T-helper 1 cell treated with Interleukin-12 subunit alpha and Interleukin-12 subunit beta and Interleukin-4 antibody, amounts not matched to agents 30 ng/mL and 1 ng/mL, for 36 hours (primary cell): Measurements from ENCODE around the gene MYLK. TPM values are rescaled to one million over a fixed set of nuclear protein-coding genes. Genes with fewer than 3 reads are reported as not detected.

ENCODE experiments used
- intact Hi-C: fragments of 100-400 bp; cut with micrococcal nuclease; formaldehyde crosslinking; loops from one replicate; pipeline ENCODE4 v1.15.1; 2024
- total RNA-seq: library from RNA; stranded (reverse); gene quantifications from 2 replicates; pipeline ENCODE4 v1.2.3, GENCODE V29; 2022

The MYLK gene
- total RNA-seq, 1 donor from 2014 or later: 0.25 TPM

DNA sequence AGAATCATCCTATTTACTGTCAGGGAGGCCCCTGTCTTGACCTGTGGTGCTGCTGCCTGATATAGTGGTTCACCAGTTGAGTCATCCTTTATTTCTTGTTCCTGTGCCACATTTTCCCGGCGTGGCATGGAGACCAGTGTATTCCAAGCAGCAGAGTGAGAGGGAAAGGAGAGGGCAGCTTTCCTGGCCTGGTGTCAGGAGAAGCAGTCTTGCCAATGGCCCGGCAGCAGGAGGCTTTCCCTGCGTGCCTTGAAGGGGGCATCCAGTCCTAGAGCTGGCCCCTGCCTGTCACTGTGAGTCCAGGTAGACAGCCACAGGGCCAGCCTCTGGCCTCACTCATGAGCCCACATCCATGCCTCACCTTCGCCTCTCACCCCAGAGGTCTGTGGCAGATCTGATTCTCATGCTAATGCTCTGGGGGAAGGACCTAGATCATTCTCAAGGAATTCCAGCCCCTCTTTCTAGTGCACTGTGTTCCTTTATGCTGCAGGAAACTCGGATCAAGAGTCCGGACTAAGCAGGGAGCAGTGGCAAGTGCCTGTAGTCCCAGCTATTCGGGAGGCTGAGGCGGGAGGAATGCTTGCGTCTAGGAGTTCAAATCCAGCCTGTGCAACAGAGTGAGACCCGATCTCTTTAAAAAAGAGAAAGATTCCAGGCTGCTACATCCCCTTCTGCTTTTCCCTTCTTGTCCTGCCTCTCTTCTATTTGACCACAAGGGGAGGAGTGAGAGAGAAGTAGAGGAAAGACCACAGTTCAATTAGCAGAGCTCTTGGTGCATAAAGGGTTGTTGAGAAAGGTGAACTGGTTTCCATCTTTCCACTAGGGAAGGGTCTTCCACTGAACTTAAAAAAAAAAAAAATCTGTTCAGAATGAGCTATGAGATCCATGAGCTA lies 232.4 kb downstream of the MYLK start:
- intact Hi-C loops: no loop called here

DNA sequence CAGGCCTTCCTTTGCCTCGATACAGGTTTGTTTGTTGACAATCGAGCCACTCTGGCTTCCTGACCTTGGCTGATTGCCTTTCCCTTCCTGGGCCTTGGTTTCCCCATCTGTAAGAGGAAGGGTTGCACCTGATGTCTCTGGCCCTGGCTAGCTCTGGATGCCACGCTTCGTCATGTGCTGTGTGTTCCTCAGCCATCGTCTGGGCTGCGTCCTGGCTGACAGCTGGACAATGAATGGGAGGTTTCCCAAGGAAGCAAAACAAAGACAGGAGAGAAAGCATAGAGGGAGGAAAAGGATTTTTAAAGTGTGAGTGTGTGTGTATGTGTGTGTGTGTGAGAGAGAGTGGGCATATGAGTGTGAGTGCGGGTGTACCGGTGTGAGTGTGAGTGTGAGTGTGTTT lies 234.0 kb downstream of the MYLK start:
- intact Hi-C loops: no loop called here

DNA sequence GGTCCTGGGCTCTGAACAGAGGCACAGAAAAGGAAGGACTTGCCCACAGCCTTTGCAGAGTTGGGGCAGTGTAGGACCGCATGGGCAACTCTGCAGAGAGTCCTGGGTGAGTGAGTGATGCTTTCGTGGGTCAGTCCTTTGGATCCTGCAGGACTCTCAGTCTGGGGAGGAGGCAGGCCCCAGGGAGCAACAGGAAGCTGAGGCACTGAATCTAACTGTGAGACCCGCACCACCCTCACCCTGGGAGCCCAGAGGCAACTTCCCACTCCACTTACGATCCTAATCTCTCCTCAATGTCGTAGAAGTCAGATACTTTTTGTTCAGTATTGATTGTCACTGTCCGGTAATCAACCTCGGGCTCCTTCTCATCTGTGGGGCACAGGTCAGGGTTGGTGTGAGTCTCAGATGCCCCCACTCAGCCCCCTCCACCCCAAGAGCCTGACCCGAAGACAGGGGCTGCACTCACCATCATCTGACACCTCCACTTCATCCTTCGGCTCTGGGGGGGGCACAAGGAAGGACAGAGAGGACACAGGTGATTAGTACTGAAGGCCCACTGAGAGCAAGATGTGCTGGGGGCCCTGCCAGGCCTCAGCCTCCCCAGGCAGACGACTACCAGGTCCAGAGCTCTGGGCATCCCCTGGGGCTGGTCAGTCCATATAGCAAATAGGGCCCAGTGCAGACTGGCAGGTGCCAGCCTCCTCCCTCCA lies 235.3 kb downstream of the MYLK start:
- intact Hi-C loops: no loop called here

DNA sequence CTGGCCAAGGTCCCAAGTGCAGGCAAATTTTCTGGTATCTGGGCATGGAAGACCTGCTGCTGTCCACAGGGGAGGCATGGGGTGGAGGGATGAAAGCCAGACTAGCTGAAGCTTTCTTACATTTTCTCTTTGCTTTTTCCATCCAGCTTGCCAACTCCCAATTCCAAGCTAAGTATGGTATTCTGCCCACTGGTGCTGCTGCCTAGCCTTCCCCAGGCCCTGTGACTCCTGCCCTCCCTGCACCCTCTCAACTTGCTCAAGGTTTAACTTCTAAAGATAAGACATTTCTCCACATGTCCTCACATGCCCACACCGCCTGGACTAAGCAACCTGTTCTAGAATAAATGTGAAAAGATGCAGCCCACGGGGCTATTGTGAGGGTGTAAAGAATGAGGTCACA lies 239.8 kb downstream of the MYLK start:
- intact Hi-C loops: no loop called here

DNA sequence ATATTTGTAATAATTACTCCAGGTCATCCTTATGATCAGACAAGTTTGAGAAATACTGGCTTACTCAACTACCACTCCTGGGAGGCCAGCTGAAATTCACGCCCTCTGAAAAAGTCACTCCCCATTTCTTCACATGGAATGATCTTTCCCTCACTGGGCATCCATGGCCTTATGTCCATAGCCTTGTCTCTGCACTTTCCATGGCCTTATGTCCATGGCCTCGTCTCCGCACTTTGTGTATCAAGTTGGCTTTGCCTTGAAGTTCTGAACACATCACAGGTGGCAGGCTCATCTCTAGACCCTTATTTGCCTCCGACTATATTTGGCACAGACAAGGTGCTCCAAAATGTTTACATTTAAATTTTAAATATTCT lies 241.2 kb downstream of the MYLK start:
- intact Hi-C loops: loop anchor here (1.0 kb wide), 2 partner anchors 59 to 80 kb away; no protein-coding TSS in a partner anchor

DNA sequence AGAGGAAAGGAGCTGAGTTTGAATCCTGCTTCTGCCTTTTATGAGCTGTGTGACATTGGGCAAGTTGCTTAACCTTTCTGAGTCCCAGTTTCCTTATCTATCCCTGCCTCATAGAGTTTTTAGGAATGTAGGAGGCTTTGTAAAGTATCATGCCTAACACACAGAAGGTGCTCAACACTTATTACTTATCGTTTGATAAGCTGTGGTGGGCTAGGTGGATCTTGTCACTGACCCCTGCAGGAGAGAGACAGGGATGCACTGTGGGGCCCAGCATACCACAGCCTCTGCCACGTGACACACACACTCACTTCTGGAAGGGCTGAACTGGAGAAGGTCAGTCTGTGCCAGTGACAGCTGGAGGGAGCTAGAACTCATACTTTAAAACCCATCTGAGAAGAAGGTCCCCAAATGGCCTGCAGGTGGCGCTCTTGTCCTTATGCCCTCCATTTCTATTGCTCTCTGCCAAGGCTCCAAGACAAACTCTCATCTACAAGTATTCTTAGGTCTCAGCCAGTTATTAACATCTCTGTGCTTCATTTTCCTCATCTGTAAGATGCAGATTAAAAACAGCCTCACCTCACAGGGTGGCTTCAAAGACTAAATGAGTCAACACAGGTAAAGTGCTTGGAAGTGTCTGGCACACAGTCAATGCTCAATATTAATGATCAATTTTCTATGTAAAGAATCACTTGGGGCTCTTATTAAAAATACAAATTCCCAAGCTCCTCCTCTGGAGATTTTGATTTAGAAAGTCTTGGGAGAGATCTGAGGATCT lies 241.8 kb downstream of the MYLK start:
- intact Hi-C loops: loop anchor here (1.0 kb wide), 2 partner anchors 60 to 81 kb away; no protein-coding TSS in a partner anchor

DNA sequence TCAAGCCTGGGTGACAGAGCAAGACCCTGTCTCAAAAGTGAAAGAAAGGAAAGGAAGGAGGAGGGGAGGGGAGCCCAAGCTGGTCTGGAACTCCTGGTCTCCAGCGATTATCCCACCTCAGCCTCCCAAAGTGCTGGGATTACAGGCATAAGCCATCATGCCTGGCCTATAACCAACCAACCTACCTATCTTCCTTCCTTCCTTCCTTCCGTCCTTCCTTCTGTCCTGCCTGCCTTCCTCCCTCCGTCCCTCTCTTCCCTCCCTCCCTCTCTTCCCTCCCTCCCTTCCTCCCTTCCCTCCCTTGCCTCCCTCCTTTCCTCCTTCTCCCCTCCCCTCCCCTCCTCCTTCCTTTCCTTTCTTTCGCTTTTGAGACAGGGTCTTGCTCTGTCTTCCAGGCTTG lies 242.6 kb downstream of the MYLK start:
- intact Hi-C loops: no loop called here

DNA sequence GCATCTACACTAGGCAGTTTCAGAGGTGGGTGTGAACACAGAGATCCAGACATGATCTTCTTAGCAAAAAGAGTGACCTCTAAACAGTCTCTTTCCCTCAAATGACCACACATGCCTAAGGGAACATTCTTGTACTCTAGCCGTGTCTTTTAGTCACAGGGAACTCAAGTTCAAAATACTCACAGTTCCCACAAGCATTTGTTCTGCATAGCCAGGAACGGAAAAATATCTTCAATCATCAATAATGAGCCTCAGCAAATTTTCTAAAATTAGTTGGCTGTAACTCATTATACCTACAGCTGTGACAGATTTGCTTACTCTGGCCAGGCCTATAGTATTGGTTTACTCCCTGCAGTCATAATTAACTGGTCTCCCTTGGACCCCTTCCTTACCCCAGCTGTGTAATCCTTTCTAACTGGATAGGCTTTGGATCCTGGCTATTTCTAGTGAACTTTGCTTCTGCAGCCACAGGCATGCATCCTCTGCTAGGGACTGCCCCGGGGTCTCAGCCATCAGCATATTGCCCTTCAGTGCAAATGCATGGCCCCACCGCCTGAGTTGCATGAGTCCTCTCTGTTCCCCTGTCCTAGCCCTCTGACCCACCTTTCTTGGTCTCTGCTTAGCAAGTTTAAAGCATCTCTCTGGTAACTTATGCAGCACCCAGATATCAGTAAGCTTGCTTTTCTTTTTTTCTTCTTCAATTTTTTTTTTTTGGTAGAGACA lies 243.2 kb downstream of the MYLK start:
- intact Hi-C loops: no loop called here

DNA sequence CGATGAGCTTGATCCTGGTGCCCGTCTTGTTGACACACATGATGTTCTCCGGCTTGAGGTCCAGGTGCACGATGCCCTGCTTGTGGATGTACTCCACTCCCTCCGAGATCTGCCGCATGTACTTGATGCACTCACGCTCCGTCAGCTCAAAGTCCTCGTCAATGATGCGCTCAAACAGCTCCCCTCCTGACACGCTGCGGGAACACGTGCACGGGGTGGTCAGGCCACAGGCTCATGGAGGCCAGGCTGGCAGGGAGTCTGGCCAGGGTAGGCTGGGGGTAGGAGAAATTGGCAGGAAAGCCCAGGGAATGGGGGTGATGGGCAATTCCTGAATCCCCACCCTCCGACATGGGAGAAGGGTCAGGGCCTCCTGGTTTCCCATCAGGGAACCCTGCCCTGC lies 243.8 kb downstream of the MYLK start:
- intact Hi-C loops: no loop called here

DNA sequence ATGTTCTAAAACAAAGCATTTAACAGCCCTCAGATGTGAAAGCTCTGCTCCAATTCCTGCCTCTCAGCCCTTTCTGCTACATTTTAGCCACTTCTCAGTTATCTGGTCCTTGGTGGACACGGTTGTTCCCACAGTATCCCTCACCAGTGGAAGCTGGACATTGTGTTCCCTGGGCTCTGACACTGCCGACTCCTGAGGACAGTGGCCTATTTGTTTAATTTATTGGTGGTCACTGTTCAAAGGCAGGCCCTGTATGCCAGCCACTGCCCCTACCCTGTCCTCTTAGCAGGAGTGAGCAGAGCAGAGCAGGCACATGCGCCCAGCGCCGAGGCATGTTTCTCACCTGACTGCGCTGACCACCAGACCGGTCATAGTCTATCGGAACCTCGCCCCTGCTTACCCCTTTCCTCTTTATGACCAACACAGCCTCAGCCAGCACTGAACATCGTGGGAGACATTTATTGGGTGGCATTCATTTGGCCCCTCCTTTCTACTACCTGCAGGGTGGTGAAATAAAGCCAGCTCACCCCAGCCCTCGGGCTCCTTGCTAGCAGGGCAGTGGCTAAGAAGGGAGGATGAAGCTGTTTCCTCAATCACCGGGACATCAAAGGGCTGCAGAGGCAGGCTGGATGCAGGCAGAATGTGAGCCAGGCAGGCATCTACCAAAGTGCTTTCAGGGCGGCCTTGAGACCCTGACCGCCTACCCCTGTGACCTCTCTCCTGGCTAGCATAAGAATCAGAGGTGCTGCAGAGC lies 245.0 kb downstream of the MYLK start:
- intact Hi-C loops: no loop called here

DNA sequence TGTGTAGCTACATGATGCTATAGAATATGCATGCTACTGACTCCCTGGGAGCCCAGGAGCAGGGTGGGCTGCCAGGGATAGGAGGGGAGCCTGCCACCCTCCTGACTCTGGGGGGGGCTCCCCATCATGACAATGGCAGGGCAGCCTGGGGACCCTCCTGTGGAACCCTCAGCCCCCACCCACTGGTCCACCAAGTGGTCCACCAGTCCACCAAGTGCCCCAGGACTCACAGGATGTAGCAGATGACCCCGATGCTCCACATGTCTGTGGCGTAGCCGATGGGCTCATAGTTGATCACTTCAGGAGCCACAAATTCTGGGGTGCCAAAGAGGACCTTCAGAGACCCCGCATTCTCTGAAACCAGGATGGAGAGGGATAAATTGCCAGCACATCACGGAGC lies 246.3 kb downstream of the MYLK start:
- intact Hi-C loops: no loop called here

DNA sequence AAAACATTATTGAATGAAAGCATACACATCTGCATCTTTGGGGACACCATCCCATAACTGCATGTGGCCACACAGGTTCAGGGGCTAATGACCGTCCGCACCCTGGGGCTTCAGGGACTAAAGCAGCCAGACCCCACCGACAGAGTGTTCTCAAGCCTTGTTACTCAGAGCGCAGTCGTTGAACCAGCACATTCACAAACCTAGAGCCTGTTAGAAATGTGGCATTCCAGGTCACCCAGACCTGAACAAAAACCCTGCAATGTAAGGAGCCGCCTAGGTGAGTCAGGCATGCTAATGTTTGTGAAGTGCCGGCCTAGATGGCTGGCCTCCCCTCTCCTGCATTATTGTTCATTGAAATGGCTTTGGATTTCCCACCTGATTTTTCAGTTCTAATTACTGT lies 247.0 kb downstream of the MYLK start:
- intact Hi-C loops: no loop called here

DNA sequence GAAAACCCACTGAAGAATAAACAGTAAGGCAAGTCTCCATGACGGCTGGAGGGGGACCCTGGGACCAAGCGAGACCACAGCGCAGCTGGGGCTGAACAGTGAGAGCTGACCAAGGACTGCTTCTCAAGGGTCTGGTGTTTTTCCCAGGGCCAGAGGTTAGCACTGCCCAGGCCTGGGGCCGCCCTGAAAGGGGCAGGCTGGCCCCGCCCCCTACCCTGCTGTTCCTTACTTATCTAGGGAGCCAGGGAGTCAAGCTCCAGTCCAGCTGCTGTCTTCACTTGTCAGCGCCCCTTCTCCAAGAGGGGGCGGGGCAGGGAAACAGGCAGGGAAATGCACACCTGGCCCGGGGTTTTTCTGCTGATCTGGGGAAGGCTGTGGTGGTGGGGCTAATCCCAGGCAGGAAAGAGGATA lies 247.7 kb downstream of the MYLK start:
- intact Hi-C loops: no loop called here

DNA sequence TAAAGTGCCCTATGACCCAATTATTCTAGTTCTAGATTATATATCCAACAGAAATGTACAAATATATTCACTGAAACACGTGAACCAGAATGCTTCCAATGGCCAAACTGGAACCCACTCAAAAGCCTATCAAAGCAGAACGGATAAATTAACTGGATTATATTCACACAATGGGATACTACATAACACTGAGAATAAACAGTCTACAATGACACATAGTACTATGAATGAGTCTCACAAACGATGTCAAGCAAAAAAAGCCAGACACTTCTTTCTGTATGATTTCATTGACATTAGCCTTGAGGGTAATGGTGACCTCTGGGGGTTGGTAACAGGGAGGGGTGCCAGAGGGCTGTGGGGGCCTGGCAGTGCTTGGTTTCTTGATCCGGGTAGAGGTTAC lies 248.4 kb downstream of the MYLK start:
- intact Hi-C loops: no loop called here

DNA sequence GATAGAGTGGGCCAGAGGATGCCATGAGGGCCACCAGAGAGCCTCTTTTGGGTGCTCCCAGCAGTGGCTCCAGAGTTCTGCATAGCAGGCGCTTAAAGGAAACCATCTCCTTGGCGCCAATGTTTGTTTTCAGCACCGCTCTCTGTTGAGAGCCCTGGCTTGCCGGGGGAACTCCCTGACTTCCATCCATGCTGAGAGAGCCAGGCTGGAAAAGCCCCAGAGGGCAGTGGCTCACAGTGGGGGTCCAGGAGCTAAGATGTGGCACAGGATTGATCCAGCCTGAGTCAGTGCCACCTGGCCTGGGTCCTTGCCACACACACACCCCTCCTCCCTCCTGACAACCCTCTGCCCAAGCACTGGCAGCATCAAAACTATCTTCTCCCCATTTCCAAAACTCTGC lies 248.9 kb downstream of the MYLK start:
- intact Hi-C loops: no loop called here

DNA sequence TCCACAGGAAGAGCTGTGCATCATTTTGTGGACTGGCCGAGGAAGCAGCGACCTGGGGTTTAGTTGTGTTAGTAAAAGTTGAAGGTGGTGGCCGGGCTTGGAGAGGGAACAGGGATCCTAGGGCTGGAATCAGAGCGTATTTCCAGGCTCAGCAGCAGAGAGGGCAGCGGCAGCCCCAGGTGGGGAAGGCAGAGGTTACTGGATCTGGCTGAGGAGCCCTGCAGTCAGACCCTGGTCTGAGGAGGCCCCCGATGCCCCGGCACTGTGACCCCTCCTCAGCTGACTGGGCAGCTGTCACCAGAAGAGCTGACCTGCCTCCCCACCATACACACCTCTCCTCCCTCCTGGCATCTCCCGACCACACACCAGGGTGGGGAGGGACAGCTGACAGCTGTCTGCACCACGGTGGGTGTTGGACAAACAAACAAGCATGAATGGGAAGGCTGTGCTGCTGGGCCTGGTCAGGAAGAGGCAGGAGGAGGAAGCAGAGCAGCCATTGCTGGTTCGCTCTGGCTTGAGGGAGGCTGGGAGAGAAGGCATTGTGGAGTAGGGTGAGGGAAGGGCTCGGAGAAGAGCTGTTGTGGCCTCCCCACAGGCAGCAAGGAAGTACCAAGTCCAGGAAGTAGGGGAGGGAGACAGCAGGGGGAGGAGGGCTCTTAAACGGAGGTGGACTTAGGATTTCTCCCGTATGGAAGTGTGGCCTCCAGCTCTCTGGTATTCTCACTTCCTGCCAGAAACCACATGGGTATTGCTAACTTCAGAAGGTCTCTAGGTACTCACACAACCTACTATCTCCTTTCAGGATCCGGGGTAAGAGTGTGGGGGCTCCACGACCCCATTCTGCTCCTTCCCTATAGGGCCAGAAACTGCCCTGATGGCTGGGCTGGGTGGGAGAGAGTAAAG lies 249.7 kb downstream of the MYLK start:
- intact Hi-C loops: no loop called here

DNA sequence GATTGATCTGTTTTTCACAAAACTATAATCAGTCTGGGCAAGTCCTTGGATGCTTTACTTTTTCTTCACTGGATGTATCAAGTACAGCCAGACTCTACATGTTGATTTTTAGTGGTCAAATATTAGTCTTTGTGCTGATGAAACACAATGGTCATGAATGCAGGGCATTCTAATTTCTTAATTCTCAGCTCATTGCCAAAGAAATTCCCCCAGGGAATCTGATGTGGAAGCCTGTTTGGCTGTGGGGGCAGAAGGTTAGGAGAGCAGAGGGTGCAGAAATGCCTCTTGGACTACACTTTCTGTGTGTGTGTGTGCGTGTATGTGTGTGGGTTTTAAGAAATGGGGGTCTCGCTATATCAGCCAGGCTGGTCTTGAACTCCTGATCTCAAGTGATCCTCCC lies 250.6 kb downstream of the MYLK start:
- intact Hi-C loops: no loop called here

DNA sequence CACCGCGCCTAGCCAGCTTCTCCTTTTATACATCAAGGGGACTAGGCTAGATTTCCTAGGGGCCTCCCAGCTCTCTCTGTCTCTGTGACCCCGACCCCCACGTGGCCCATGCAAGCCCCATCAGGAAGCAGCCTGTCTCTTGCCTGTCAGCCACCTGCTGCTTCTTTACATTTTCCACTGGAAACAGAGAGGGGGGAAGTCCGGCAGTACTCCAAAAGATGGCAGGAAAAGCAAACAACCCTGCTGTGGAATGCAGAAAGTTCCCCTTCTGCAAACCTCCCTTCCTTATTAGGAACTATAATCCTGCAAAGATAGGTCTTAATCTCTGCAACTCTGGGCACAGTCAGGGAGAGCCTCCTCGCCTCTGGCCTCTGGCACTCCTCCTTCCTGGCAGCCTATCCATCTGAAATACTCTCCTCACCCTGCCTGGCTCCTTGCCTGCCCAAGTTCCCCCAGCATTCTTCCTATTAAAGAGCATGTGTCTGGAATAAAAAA lies 251.9 kb downstream of the MYLK start:
- intact Hi-C loops: no loop called here

DNA sequence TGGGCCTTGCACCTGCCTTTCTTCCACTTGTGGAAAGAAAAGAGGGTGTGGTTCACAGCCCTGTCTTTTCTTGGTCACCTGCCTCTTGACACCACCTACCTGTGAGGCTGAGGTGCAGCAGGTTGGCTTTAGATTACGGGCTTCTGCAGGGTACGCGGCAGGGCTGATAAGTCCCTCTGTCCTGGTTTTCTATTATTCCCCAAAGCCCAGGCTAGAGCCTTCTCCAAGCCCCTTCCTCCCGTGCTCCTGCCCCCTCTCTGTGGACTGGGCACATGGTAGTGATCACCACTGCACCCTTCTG lies 254.4 kb downstream of the MYLK start:
- intact Hi-C loops: no loop called here
